Neuronal stem cell (in vitro differentiated cells): Measurements from ENCODE around the gene CHD6.

Source experiments
- DNase-seq: peaks from one replicate; pipeline ENCODE4 v3.0.0-alpha.2; 2013; ENCODE audit warnings: low spot score
- H2AFZ ChIP-seq: one replicate; pipeline ENCODE4 v1.6.1; 2013; ENCODE audit warnings: mild to moderate bottlenecking, low read length, inconsistent platforms
- H2AK5ac ChIP-seq: 2 replicates; pipeline ENCODE4 v1.6.1; 2013; ENCODE audit warnings: low read depth, mild to moderate bottlenecking, inconsistent platforms, low read length, moderate library complexity, mixed read lengths
- H2BK120ac ChIP-seq: 2 replicates; pipeline ENCODE4 v1.6.1; 2013; ENCODE audit warnings: low read depth, mild to moderate bottlenecking, inconsistent platforms, low read length, moderate library complexity, mixed read lengths
- H2BK12ac ChIP-seq: one replicate; pipeline ENCODE4 v1.6.1; 2013; ENCODE audit warnings: low read length, inconsistent platforms
- H2BK15ac ChIP-seq: 2 replicates; pipeline ENCODE4 v1.6.1; 2013; ENCODE audit warnings: mild to moderate bottlenecking, low read length, inconsistent platforms, mixed read lengths
- H2BK5ac ChIP-seq: one replicate; pipeline ENCODE4 v1.6.1; 2013; ENCODE audit warnings: inconsistent platforms, mild to moderate bottlenecking, low read length, moderate library complexity
- H3K14ac ChIP-seq: one replicate; pipeline ENCODE4 v1.6.1; 2013; ENCODE audit warnings: low read length, inconsistent platforms
- H3K18ac ChIP-seq: 2 replicates; pipeline ENCODE4 v1.6.1; 2013; ENCODE audit warnings: low read length, inconsistent platforms
- H3K23ac ChIP-seq: 2 replicates; pipeline ENCODE4 v1.6.1; 2013; ENCODE audit warnings: low read depth, mild to moderate bottlenecking, mixed read lengths, low read length, inconsistent platforms; ENCODE audit not compliant: poor library complexity
- H3K27ac ChIP-seq: replicated peaks from 3 replicates; pipeline ENCODE4 v1.5.1; 2013; ENCODE audit warnings: low read length, inconsistent platforms
- H3K27me3 ChIP-seq, 3 experiments: 2 replicates each; pipeline ENCODE4 v1.6.1; 2013; ENCODE audit warnings: low read length in 3 of 3, mild to moderate bottlenecking in 2 of 3, inconsistent platforms in 1 of 3, low read depth in 1 of 3, mixed read lengths in 1 of 3, moderate library complexity in 1 of 3; ENCODE audit not compliant: control insufficient read depth in 3 of 3, insufficient read depth in 3 of 3
- H3K36me3 ChIP-seq, 2 donors: replicated peaks in 1 of 2; 2 replicates each; pipeline ENCODE4 v1.6.1; 2013; ENCODE audit warnings: low read length in 2 of 2; ENCODE audit not compliant: control insufficient read depth in 2 of 2, insufficient read depth in 2 of 2
- H3K4ac ChIP-seq: 2 replicates; pipeline ENCODE4 v1.6.1; 2013; ENCODE audit warnings: inconsistent platforms, mild to moderate bottlenecking, low read length, moderate library complexity
- H3K4me1 ChIP-seq, 2 donors: 1 replicate in 1 of 2; 2 replicates in 1 of 2; pipeline ENCODE4 v1.6.1; 2013; ENCODE audit warnings: low read length in 2 of 2, low read depth in 1 of 2; ENCODE audit not compliant: control insufficient read depth in 2 of 2, insufficient read depth in 1 of 2
- H3K4me2 ChIP-seq: one replicate; pipeline ENCODE4 v1.6.1; 2013; ENCODE audit warnings: mild to moderate bottlenecking, low read length, inconsistent platforms; ENCODE audit not compliant: insufficient read depth, poor library complexity, severe bottlenecking
- H3K4me3 ChIP-seq, 2 donors: 2 replicates each; pipeline ENCODE4 v1.5.1; 2013; ENCODE audit warnings: low read length in 2 of 2, mild to moderate bottlenecking in 2 of 2, inconsistent platforms in 1 of 2, moderate library complexity in 1 of 2
- H3K79me1 ChIP-seq: one replicate; pipeline ENCODE4 v1.6.1; 2013; ENCODE audit warnings: low read depth, mild to moderate bottlenecking, inconsistent platforms, low read length, moderate library complexity
- H3K9ac ChIP-seq: one replicate; pipeline ENCODE4 v1.6.1; 2013; ENCODE audit warnings: mild to moderate bottlenecking, low read depth, low read length, inconsistent platforms; ENCODE audit not compliant: poor library complexity
- H3K9me3 ChIP-seq, 2 donors: replicated peaks in 1 of 2; 2 replicates each; pipeline versions ENCODE3 to v1.6.1; 2013; ENCODE audit warnings: low read length in 2 of 2, mild to moderate bottlenecking in 2 of 2, inconsistent platforms in 1 of 2, low read depth in 1 of 2, mixed read lengths in 1 of 2, moderate library complexity in 1 of 2; ENCODE audit not compliant: control insufficient read depth in 2 of 2, insufficient read depth in 1 of 2
- H4K8ac ChIP-seq: one replicate; pipeline ENCODE4 v1.6.1; 2013; ENCODE audit warnings: low read depth, mild to moderate bottlenecking, inconsistent platforms, low read length, moderate library complexity
- H4K91ac ChIP-seq: one replicate; pipeline ENCODE4 v1.6.1; 2013; ENCODE audit warnings: low read length, low read depth, mild to moderate bottlenecking, inconsistent platforms; ENCODE audit not compliant: poor library complexity
- WGBS, 2 donors: extraction: QIAGEN DNeasy Blood & Tissue Kit; methylation state at CpG; one replicate each; pipeline ENCODE4 v1.1.7; 2013; ENCODE audit warnings: missing lambda C conversion rate in 2 of 2, mixed read lengths in 1 of 2; ENCODE audit not compliant: insufficient read length in 2 of 2, insufficient replicate concordance in 1 of 2; ENCODE audit errors: extremely low coverage in 2 of 2; 5-methylcytosine and 5-hydroxymethylcytosine counted together

Gene CHD6

DNA sequence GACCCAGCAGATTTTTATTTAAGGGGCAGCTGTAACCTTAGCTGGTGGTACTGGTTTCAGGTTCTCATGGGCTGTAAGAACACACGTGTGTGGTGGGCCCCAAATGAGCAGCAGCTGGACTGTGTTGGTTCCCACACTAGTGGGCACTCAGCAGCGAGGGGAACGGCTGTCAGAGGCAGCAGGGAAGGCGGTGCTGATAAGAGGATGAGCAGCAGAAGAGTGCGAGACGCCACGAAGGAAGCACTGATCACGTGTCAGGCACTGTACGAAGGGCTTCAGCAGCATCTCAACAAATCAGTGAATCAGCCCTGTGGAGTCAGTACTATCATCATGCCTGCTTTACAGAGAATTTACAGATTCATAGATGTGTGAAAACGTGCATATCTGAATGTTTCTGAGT lies 210.6 kb downstream of the CHD6 start:
- Histone ChIP-seq H2BK15ac (no peak overlapping the region), H2AK5ac (no peak overlapping the region), H3K14ac (peak overlapping the region; percentile 56), H2BK120ac (no peak overlapping the region), H3K9ac (peak overlapping the region; percentile 5), H3K4me2 (no peak overlapping the region), H3K9me3 (no peaks in the 10 kb centered on the region), H3K4me3 (no peak overlapping the region), H2BK12ac (no peak overlapping the region), H3K4ac (no peak overlapping the region), H3K27me3 (no peaks in the 10 kb centered on the region), H3K23ac (no peak overlapping the region), H3K79me1 (no peaks in the 10 kb centered on the region), H3K27ac (no peak overlapping the region), H2BK5ac (no peak overlapping the region), H4K8ac (no peak overlapping the region), H2AFZ (no peak overlapping the region), H3K36me3 (peaks cover 55 to 100% of the 10 kb centered on the region in 2 donors), H3K4me1 (peaks cover 0 to 3% of the 10 kb centered on the region in 2 donors), H4K91ac (no peak overlapping the region), H3K18ac (no peak overlapping the region)
- no peak for DNase-seq
- WGBS, 2 donors: no CpG with 5 or more reads among the region's 10 CpGs

DNA sequence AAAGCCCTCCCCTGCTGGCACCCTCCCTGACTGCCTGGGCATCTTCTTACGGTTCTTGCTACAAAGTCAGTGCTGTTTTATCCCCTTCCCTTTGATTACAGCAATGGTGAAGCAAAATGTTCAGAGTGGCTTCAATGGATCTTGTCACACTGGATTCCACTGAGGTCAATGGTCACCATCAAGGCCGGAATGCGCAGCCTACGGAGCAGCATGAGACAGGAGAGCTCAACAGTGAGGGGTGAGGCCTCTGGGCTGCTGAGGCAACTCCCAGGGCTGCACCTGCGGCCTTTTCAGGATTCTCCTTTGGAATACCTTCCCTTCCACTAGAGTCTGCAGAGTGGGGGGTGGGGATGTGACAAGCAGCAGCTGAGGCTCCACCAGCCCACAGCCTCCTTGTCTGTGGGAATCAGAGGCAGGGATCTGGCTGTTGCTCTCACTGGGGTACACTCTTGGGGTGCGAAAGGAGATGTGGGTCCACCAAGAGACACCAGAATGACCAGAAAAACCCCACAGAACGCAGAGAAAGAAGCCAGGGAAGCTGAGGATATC lies 211.2 kb downstream of the CHD6 start:
- H3K9me3 ChIP-seq: no peaks in the 10 kb centered on the region

DNA sequence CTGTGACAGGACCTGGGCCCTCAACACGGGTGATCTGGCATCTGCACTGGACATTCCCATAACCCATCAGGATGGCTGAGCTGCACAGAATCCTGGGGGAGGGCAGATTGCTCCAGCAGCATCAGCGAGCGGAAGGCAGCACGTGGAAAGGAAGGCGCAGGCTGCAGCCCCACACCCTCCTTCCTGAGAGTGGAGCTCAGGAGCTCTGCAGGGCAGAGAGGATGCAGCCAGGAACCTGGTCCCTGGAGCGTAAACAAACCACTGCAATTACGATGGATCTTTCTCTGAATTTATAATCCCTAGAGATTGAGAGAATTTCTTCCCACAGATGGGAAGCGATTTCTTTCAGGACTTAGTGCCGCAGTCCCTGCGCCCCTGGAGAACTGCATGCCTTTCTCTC lies 211.8 kb downstream of the CHD6 start:
- H2BK120ac ChIP-seq: no peak overlapping the region
- H3K4ac ChIP-seq: no peak overlapping the region
- no peaks in the 10 kb centered on the region for H3K79me1 ChIP-seq
- H3K4me3 ChIP-seq: peak overlapping the region in 1 of 2 donors; percentile 54
- WGBS, 2 donors: no CpG with 5 or more reads among the region's 10 CpGs
- no peak overlapping the region for H3K27ac ChIP-seq
- no peak overlapping the region for H3K4me2 ChIP-seq
- H4K8ac ChIP-seq: no peak overlapping the region
- H3K23ac ChIP-seq: no peak overlapping the region
- H3K27me3 ChIP-seq: no peaks in the 10 kb centered on the region
- no peak overlapping the region for H4K91ac ChIP-seq
- H3K36me3 ChIP-seq: peaks cover 50 to 92% of the 10 kb centered on the region in 2 donors
- no peaks in the 10 kb centered on the region for H3K9me3 ChIP-seq
- no peak overlapping the region for H3K18ac ChIP-seq
- no peak overlapping the region for H2BK12ac ChIP-seq
- H2BK5ac ChIP-seq: no peak overlapping the region
- peaks cover 0 to 3% of the 10 kb centered on the region in 2 donors for H3K4me1 ChIP-seq
- no peak overlapping the region for H2BK15ac ChIP-seq
- no peak overlapping the region for H3K14ac ChIP-seq
- no peak overlapping the region for H2AK5ac ChIP-seq
- no peak for DNase-seq
- no peak overlapping the region for H2AFZ ChIP-seq
- H3K9ac ChIP-seq: no peak overlapping the region

More for the DNA sequence above, 211.2 kb downstream of the CHD6 start:
- Histone ChIP-seq H2BK120ac (no peak overlapping the region), H3K4me3 (no peak overlapping the region), H2BK12ac (no peak overlapping the region), H4K8ac (no peak overlapping the region), H2AFZ (no peak overlapping the region), H3K4me2 (no peak overlapping the region), H3K14ac (no peak overlapping the region), H2BK5ac (no peak overlapping the region), H3K4me1 (peaks cover 0 to 3% of the 10 kb centered on the region in 2 donors), H3K27me3 (no peaks in the 10 kb centered on the region), H2AK5ac (no peak overlapping the region), H2BK15ac (no peak overlapping the region), H3K27ac (no peak overlapping the region), H3K9ac (no peak overlapping the region), H3K23ac (no peak overlapping the region), H4K91ac (no peak overlapping the region), H3K79me1 (no peaks in the 10 kb centered on the region), H3K4ac (no peak overlapping the region), H3K18ac (no peak overlapping the region), H3K36me3 (peaks cover 53 to 99% of the 10 kb centered on the region in 2 donors)
- DNase-seq: no peak
- WGBS, 2 donors: no CpG with 5 or more reads among the region's 7 CpGs

DNA sequence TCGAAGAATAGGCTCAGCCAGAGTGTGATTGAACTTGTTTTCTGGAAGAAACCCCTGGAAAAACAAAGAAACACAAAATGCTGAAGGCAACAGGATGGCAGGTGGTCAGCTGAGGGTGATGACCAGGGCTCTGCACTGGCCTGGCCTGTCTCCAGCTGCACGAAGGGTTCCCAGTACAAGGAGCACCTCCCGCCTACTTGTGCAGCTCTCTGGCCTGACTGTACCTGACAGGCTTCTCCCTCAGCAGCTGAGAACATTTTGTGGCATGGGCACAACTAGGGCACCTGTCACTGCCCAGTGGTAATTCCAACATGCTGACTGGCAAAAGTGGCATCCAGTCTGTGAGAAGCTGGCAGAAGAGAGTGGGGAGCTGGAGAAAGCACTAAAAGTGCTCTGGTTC lies 212.7 kb downstream of the CHD6 start:
- Histone ChIP-seq H2BK120ac (no peak overlapping the region), H4K91ac (no peak overlapping the region), H3K18ac (no peak overlapping the region), H2BK5ac (no peak overlapping the region), H3K23ac (no peak overlapping the region), H3K4me2 (no peak overlapping the region), H3K9me3 (no peaks in the 10 kb centered on the region), H3K4me1 (no peaks in the 10 kb centered on the region), H3K4ac (no peak overlapping the region), H3K27ac (no peak overlapping the region), H3K4me3 (no peak overlapping the region), H3K9ac (no peak overlapping the region), H4K8ac (no peak overlapping the region), H3K14ac (no peak overlapping the region), H3K79me1 (no peaks in the 10 kb centered on the region), H2BK15ac (no peak overlapping the region), H2AK5ac (no peak overlapping the region), H3K27me3 (no peaks in the 10 kb centered on the region), H2AFZ (no peak overlapping the region), H3K36me3 (peaks cover 45 to 83% of the 10 kb centered on the region in 2 donors), H2BK12ac (no peak overlapping the region)
- no CpG with 5 or more reads among the region's 3 CpGs for WGBS, 2 donors
- DNase-seq: no peak
